ENCODE results near the gene SP100.
A peak's percentile ranks its signal among the peaks of the same experiment; 100 is the strongest.
"Not testable (repeated sequence)": the region's sequence is repeated elsewhere in the genome, so short reads cannot be mapped to it uniquely, and the experiment has no call there.

Gene SP100

GRCh38 chr2:230419181-230419580 is 3.2 kb downstream of the SP100 start:
- no peak for DNase-seq (ENCODE audit: low read depth in 2 of 2)

- no peak for DNase-seq (ENCODE audit: low read depth in 2 of 2)
Measured at GRCh38 chr2:230422149-230422548, 6.1 kb downstream of the SP100 start.

- no peak for DNase-seq (ENCODE audit: low read depth in 2 of 2)
Measured at GRCh38 chr2:230423851-230424458, 8.0 kb downstream of the SP100 start.

GRCh38 chr2:230425377-230425776 is 9.4 kb downstream of the SP100 start:
- no peak for DNase-seq (ENCODE audit: low read depth in 2 of 2)

GRCh38 chr2:230429513-230429912 is 13.5 kb downstream of the SP100 start:
- DNase-seq (ENCODE audit: low read depth in 2 of 2): no peak

GRCh38 chr2:230430957-230431910 is 15.2 kb downstream of the SP100 start:
- DNase-seq (ENCODE audit: low read depth in 2 of 2): no peak

GRCh38 chr2:230434677-230435324 is 18.8 kb downstream of the SP100 start:
- no peak for DNase-seq (ENCODE audit: low read depth in 2 of 2)

GRCh38 chr2:230435431-230435830 is 19.4 kb downstream of the SP100 start:
- no peak for DNase-seq (ENCODE audit: low read depth in 2 of 2)

GRCh38 chr2:230439121-230439520 is 23.1 kb downstream of the SP100 start:
- DNase-seq (ENCODE audit: low read depth in 2 of 2): not testable (repeated sequence)

- no peak for DNase-seq (ENCODE audit: low read depth in 2 of 2)
Measured at GRCh38 chr2:230439590-230439989, 23.6 kb downstream of the SP100 start.

- peak; percentile 25 to 45 for DNase-seq (ENCODE audit: low read depth in 2 of 2)
Measured at GRCh38 chr2:230441227-230441897, 25.4 kb downstream of the SP100 start.

- no peak for DNase-seq (ENCODE audit: low read depth in 2 of 2)
Measured at GRCh38 chr2:230443541-230443940, 27.5 kb downstream of the SP100 start.

- DNase-seq (ENCODE audit: low read depth in 2 of 2): no peak
Measured at GRCh38 chr2:230444832-230445231, 28.8 kb downstream of the SP100 start.

- no peak for DNase-seq (ENCODE audit: low read depth in 2 of 2)
Measured at GRCh38 chr2:230447036-230447435, 31.0 kb downstream of the SP100 start.

- DNase-seq (ENCODE audit: low read depth in 2 of 2): peak in 1 of 2 donors; percentile 27
Measured at GRCh38 chr2:230447455-230448451, 31.8 kb downstream of the SP100 start.

- no peak for DNase-seq (ENCODE audit: low read depth in 2 of 2)
Measured at GRCh38 chr2:230449901-230450467, 34.0 kb downstream of the SP100 start.

- no peak for DNase-seq (ENCODE audit: low read depth in 2 of 2)
Measured at GRCh38 chr2:230453006-230453405, 37.0 kb downstream of the SP100 start.

- no peak for DNase-seq (ENCODE audit: low read depth in 2 of 2)
Measured at GRCh38 chr2:230455005-230455684, 39.1 kb downstream of the SP100 start.

GRCh38 chr2:230457073-230457768 is 41.2 kb downstream of the SP100 start:
- DNase-seq (ENCODE audit: low read depth in 2 of 2): no peak
